ENCODE measurements around the gene RHPN2.

- TF ChIP-seq ZBTB26 (CRISPR knock-in tag; IDR thresholded peaks at IDR 0.05; ENCODE audit: borderline replicate concordance) (no peak), TERF1 (CRISPR knock-in tag; IDR thresholded peaks at IDR 0.05) (no peak), GABPA (IDR thresholded peaks at IDR 0.05; ENCODE audit: low read depth, low read length) (no peak), GABPA (CRISPR knock-in tag; IDR thresholded peaks at IDR 0.05; ENCODE audit: low read depth) (no peak), PHB2 (IDR thresholded peaks at IDR 0.05; ENCODE audit: partially characterized antibody) (no peak), CENPT (CRISPR knock-in tag; IDR thresholded peaks at IDR 0.05; ENCODE audit: low read depth) (no peak), PRDM10 (CRISPR knock-in tag; IDR thresholded peaks at IDR 0.05; ENCODE audit: low read depth) (no peak), MED8 (CRISPR knock-in tag; IDR thresholded peaks at IDR 0.05; ENCODE audit: insufficient replicate concordance) (no peak), FOSL1 (CRISPR knock-in tag; IDR thresholded peaks at IDR 0.05; ENCODE audit: borderline replicate concordance) (no peak), NFIC (IDR thresholded peaks at IDR 0.05; ENCODE audit: low read length) (no peak), ZFP36 (IDR thresholded peaks at IDR 0.05; ENCODE audit: borderline replicate concordance, low read depth, low read length, partially characterized antibody) (no peak), ZNF598 (CRISPR knock-in tag; IDR thresholded peaks at IDR 0.05; ENCODE audit: borderline replicate concordance) (no peak), SOX6 (IDR thresholded peaks at IDR 0.05) (no peak), SOX6 (CRISPR knock-in tag; IDR thresholded peaks at IDR 0.05) (no peak), ZNF616 (CRISPR knock-in tag; IDR thresholded peaks at IDR 0.05; ENCODE audit: low read depth) (no peak)
Observed at GRCh38 chr19:33067121-33067520, 2.4 kb upstream of the RHPN2 start.

All from HepG2 (cell line).